Colonic mucosa (tissue), 4 donors: Measurements from ENCODE around the gene PPCDC. TPM values are rescaled to one million over a fixed set of nuclear protein-coding genes. Genes with fewer than 3 reads are reported as not detected.

Experiments
- DNase-seq: peaks from one replicate; pipeline ENCODE4 v3.0.0-alpha.2; 2020
- H3K27ac ChIP-seq: fragments of 200-600 bp; one replicate; pipeline ENCODE4 v1.8.0; 2021
- H3K27me3 ChIP-seq: fragments of 200-600 bp; one replicate; pipeline ENCODE4 v1.8.0; 2021
- H3K36me3 ChIP-seq: fragments of 200-600 bp; one replicate; pipeline ENCODE4 v1.8.0; 2021
- H3K4me1 ChIP-seq: fragments of 200-600 bp; one replicate; pipeline ENCODE4 v1.8.0; 2021; ENCODE audit warnings: mild to moderate bottlenecking
- H3K4me3 ChIP-seq: fragments of 200-600 bp; one replicate; pipeline ENCODE4 v1.8.0; 2021
- H3K9ac ChIP-seq, 2 donors: one replicate each; pipeline ENCODE4 v1.7.0; 2013; ENCODE audit warnings: control low read depth in 2 of 2, low read depth in 2 of 2, low read length in 2 of 2
- H3K9me3 ChIP-seq: fragments of 200-600 bp; one replicate; pipeline ENCODE4 v1.8.0; 2021
- intact Hi-C: fragments of 100-400 bp; cut with DNase I; formaldehyde crosslinking; loops from one replicate; pipeline ENCODE4 v1.14.1; 2022
- total RNA-seq, 2 donors: library from RNA; stranded (reverse); fragmentation: NEBNext Ultra II Directional in 1 of 2; extraction: Animal tissue kit (Norgen Biotek cat#: 25700) in 1 of 2; gene quantifications; one replicate each; pipeline ENCODE4 v1.2.1, GENCODE V29; 2021
- TF ChIP-seq, protein P1 (sequence below): fragments of 200-600 bp; IDR thresholded peaks from one replicate; pipeline ENCODE4 v1.8.0; 2022; ENCODE audit warnings: antibody characterized with exemption, mild to moderate bottlenecking
- donor health status: healthy.
- donor health status: DM: no; HTN: no; CAD: no.
- donor health status: DM: no; HTN: no; CAD: no.

The PPCDC gene
- total RNA-seq, 2 donors from 2014 or later: 10.1 to 23.1 TPM

DNA sequence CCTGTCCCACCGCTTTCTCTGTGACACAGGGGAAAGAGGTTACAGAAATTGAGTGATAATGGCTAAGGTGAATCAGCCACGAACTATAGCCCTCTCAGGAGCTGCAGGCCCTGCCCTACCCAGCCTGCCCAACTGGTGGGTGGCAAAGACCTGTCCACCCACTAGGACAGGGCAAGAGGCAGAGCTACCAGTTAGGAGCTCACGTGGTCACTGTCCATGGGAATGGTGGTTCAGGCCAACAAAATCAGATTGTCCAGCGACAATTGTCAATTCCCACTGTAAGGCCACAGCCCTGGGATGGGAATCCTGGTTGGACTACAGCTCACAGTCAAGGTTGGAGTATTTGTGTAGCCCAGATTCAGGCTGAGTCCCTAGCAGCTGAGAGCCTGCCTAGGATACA is 75.0 kb downstream of the PPCDC start:
- DNase-seq: no peak
- Histone ChIP-seq H3K27me3 (no peaks in the 10 kb centered on the region), H3K27ac (no peak overlapping the region)

More for the DNA sequence above, 75.0 kb downstream of the PPCDC start:
- no peaks in the 10 kb centered on the region for H3K36me3 ChIP-seq
- H3K9ac ChIP-seq: no peak overlapping the region
- H3K4me3 ChIP-seq: no peak overlapping the region
- H3K9me3 ChIP-seq: no peaks in the 10 kb centered on the region
- TF ChIP-seq, protein P1, sequence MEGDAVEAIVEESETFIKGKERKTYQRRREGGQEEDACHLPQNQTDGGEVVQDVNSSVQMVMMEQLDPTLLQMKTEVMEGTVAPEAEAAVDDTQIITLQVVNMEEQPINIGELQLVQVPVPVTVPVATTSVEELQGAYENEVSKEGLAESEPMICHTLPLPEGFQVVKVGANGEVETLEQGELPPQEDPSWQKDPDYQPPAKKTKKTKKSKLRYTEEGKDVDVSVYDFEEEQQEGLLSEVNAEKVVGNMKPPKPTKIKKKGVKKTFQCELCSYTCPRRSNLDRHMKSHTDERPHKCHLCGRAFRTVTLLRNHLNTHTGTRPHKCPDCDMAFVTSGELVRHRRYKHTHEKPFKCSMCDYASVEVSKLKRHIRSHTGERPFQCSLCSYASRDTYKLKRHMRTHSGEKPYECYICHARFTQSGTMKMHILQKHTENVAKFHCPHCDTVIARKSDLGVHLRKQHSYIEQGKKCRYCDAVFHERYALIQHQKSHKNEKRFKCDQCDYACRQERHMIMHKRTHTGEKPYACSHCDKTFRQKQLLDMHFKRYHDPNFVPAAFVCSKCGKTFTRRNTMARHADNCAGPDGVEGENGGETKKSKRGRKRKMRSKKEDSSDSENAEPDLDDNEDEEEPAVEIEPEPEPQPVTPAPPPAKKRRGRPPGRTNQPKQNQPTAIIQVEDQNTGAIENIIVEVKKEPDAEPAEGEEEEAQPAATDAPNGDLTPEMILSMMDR: no peak
- H3K4me1 ChIP-seq: no peaks in the 10 kb centered on the region
- intact Hi-C loops: no loop called here

Other genes with a start within 250 kb of the PPCDC start
- gene CSK, start 241.5 kb upstream of the PPCDC start, total RNA-seq: 100 to 1,000 TPM in 1 of 2 donors, 10 to 100 TPM in 1; 64.3 to 126 TPM
- gene LMAN1L, start 210.8 kb upstream of the PPCDC start, total RNA-seq: not detected
- gene CPLX3, start 197.0 kb upstream of the PPCDC start, total RNA-seq: not detected
- 10 to 100 TPM; 45.6 to 50.7 TPM for gene ULK3, start 180.4 kb upstream of the PPCDC start, total RNA-seq
- 100 to 1,000 TPM; 152 to 204 TPM for gene SCAMP2, start 150.2 kb upstream of the PPCDC start, total RNA-seq
- gene MPI, start 133.5 kb upstream of the PPCDC start, total RNA-seq: 10 to 100 TPM; 50.7 to 68.0 TPM
- gene FAM219B, start 116.7 kb upstream of the PPCDC start, total RNA-seq: 10 to 100 TPM; 44.7 to 54.2 TPM
- 100 to 1,000 TPM; 563 to 623 TPM for gene COX5A, start 85.5 kb upstream of the PPCDC start, total RNA-seq
- gene RPP25, start 66.8 kb upstream of the PPCDC start, total RNA-seq: 10 to 100 TPM in 1 of 2 donors, 1 to 10 TPM in 1; 7.8 to 25.5 TPM
- 10 to 100 TPM in 1 of 2 donors, 1 to 10 TPM in 1; 4.9 to 24.9 TPM for gene SCAMP5, start 28.0 kb upstream of the PPCDC start, total RNA-seq
- gene C15orf39, start 178.3 kb downstream of the PPCDC start, total RNA-seq: 10 to 100 TPM; 22.3 to 27.3 TPM
- not detected for gene GOLGA6C, start 234.7 kb downstream of the PPCDC start, total RNA-seq